HUES48 (cell line): Measurements from ENCODE around the gene CABP4.
"Not testable (repeated sequence)": the region's sequence is repeated elsewhere in the genome, so short reads cannot be mapped to it uniquely, and the experiment has no call there.

ENCODE experiments used
- H3K27ac ChIP-seq: one replicate; pipeline ENCODE4 v1.7.0; 2013; ENCODE audit warnings: low read depth, low read length, inconsistent platforms
- H3K27me3 ChIP-seq: 2 replicates; pipeline ENCODE4 v1.6.1; 2013; ENCODE audit warnings: mild to moderate bottlenecking, low read length; ENCODE audit not compliant: control insufficient read depth, insufficient read depth
- H3K36me3 ChIP-seq: 2 replicates; pipeline ENCODE4 v1.6.1; 2013; ENCODE audit warnings: low read length; ENCODE audit not compliant: control insufficient read depth, insufficient read depth
- H3K4me1 ChIP-seq: 2 replicates; pipeline ENCODE4 v1.6.1; 2013; ENCODE audit warnings: mild to moderate bottlenecking, low read length; ENCODE audit not compliant: control insufficient read depth, insufficient read depth
- H3K4me3 ChIP-seq: 2 replicates; pipeline ENCODE4 v1.5.1; 2013; ENCODE audit warnings: mild to moderate bottlenecking, low read depth, low read length
- H3K9ac ChIP-seq: 2 replicates; pipeline ENCODE4 v1.6.1; 2013; ENCODE audit warnings: mild to moderate bottlenecking, low read depth, low read length, moderate library complexity
- H3K9me3 ChIP-seq: 2 replicates; pipeline ENCODE4 v1.6.1; 2013; ENCODE audit warnings: low read length; ENCODE audit not compliant: control insufficient read depth, insufficient read depth

CABP4 gene

GRCh38 chr11:67472882-67473281 lies 17.7 kb downstream of the CABP4 start:
- Histone ChIP-seq H3K4me1 (0 out of 2 replicates have a peak, but pooled peaks cover 6% of the 10 kb centered on the region), H3K4me3 (no peak overlapping the region), H3K36me3 (no peaks in the 10 kb centered on the region), H3K9me3 (no peaks in the 10 kb centered on the region), H3K27ac (no peak overlapping the region), H3K27me3 (no peaks in the 10 kb centered on the region), H3K9ac (no peak overlapping the region)

GRCh38 chr11:67476692-67477091 lies 21.5 kb downstream of the CABP4 start:
- H3K4me1 ChIP-seq, H3K36me3 ChIP-seq, H3K27ac ChIP-seq, H3K9me3 ChIP-seq, H3K4me3 ChIP-seq, H3K27me3 ChIP-seq, H3K9ac ChIP-seq: not testable (repeated sequence)

DNA sequence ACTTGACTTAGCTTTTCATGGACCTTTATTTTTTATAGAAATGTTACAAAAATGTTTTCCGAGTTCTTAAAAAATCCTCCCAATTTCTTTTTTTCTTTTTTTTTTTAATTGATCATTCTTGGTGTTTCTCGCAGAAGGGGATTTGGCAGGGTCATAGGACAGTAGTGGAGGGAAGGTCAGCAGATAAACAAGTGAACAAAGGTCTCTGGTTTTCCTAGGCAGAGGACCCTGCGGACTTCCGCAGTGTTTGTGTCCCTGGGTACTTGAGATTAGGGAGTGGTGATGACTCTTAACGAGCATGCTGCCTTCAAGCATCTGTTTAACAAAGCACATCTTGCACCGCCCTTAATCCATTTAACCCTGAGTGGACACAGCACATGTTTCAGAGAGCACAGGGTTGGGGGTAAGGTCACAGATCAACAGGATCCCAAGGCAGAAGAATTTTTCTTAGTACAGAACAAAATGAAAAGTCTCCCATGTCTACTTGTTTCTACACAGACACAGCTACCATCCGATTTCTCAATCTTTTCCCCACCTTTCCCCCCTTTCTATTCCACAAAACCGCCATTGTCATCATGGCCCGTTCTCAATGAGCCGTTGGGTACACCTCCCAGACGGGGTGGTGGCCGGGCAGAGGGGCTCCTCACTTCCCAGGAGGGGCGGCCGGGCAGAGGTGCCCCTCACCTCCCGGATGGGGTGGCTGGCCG lies 22.3 kb downstream of the CABP4 start:
- not testable (repeated sequence) for H3K4me1 ChIP-seq, H3K4me3 ChIP-seq, H3K9me3 ChIP-seq, H3K36me3 ChIP-seq, H3K27me3 ChIP-seq, H3K9ac ChIP-seq, H3K27ac ChIP-seq

GRCh38 chr11:67482275-67482826 lies 27.2 kb downstream of the CABP4 start:
- Histone ChIP-seq H3K4me1 (no peaks in the 10 kb centered on the region; the same call in 1 of the 2 replicates), H3K27me3 (peaks cover 8% of the 10 kb centered on the region), H3K4me3 (peak overlapping the region; percentile 63), H3K9ac (no peak overlapping the region), H3K36me3 (no peaks in the 10 kb centered on the region), H3K9me3 (no peaks in the 10 kb centered on the region), H3K27ac (no peak overlapping the region)

DNA sequence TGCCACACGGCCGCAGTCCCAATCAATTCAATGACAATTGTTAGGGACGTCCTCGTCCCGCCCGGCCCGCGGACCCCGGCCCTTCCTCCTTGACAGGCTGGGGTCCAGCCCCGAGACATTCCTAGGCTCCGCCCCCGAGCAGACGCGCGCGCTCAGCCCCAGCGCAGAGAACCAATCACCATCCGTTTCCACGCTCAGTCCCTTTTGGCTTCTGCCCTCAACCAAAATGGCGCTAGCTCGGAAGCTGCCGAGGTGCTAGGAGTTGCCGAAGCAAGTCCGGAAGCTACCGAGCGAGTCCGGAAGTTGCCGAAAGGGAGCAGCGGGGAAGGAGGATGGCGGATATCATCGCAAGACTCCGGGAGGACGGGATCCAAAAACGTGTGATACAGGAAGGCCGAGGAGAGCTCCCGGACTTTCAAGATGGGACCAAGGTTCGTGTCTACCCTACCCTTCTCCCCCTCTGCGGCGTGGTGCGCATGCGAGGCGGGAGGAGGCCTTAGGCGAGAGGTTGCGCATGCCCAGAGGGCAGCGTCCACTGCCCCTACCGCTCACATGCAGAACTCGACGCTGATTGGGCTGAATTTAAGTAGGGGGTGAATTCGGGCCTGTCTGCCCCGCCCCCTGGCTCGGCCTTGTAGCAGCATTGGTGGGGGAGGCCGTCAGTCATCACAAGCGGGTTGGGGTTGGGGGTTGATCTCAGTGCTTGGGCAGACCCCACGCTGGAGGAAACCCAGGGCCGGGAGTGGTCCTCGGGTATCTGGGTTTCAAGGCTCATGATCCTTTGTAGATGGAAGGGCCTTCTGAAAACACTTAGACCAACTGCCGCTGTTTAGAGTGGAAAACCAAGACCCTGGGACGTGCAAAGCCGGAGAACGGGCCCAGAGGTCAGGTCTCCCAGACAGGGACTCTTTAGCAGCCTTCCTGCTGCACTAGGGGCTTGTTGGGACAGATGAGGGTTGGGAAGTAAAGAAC lies 28.0 kb downstream of the CABP4 start, which contains the start of gene AIP:
TSS of gene AIP (plus strand) at position 200 of the 972 bp plus-strand sequence. CDS start at position 333, 133 bp downstream.
- Histone ChIP-seq H3K27ac (peak within 1 kb of the TSS; percentile 56), H3K4me1 (no peaks in the 10 kb centered on the region; the same call in 1 of the 2 replicates), H3K9me3 (no peaks in the 10 kb centered on the region), H3K27me3 (peaks cover 8% of the 10 kb centered on the region), H3K36me3 (peaks cover 3% of the 10 kb centered on the region; the same call in 1 of the 2 replicates), H3K4me3 (peak within 1 kb of the TSS; percentile 63), H3K9ac (peak within 1 kb of the TSS; percentile 70)

- Histone ChIP-seq H3K27ac (no peak overlapping the region), H3K9me3 (no peaks in the 10 kb centered on the region), H3K36me3 (peaks cover 3% of the 10 kb centered on the region; the same call in 1 of the 2 replicates), H3K4me1 (no peaks in the 10 kb centered on the region; the same call in 1 of the 2 replicates), H3K4me3 (no peak overlapping the region), H3K27me3 (peaks cover 8% of the 10 kb centered on the region), H3K9ac (no peak overlapping the region)
These were observed 28.9 kb downstream of the CABP4 start for GRCh38 chr11:67483831-67484665.

- H3K36me3 ChIP-seq, result peaks cover 10% of the 10 kb centered on the region; the same call in 1 of the 2 replicates
- no peak overlapping the region for H3K9ac ChIP-seq
- peaks cover 8% of the 10 kb centered on the region for H3K27me3 ChIP-seq
- H3K4me1 ChIP-seq, result no peaks in the 10 kb centered on the region; the same call in 1 of the 2 replicates
- H3K4me3 ChIP-seq, result no peak overlapping the region
- H3K27ac ChIP-seq, result no peak overlapping the region
- no peaks in the 10 kb centered on the region for H3K9me3 ChIP-seq
These were observed 29.7 kb downstream of the CABP4 start for GRCh38 chr11:67484847-67485311.

- H3K9me3 ChIP-seq, H3K27me3 ChIP-seq, H3K27ac ChIP-seq, H3K4me3 ChIP-seq, H3K4me1 ChIP-seq, H3K9ac ChIP-seq: not testable (repeated sequence)
- H3K36me3 ChIP-seq, result peaks cover 20% of the 10 kb centered on the region
These were observed 30.8 kb downstream of the CABP4 start for GRCh38 chr11:67485873-67486361.

- Histone ChIP-seq H3K9ac (no peak overlapping the region), H3K9me3 (no peaks in the 10 kb centered on the region), H3K4me1 (no peaks in the 10 kb centered on the region; the same call in 1 of the 2 replicates), H3K27ac (no peak overlapping the region), H3K27me3 (peaks cover 8% of the 10 kb centered on the region), H3K4me3 (no peak overlapping the region), H3K36me3 (peaks cover 26% of the 10 kb centered on the region)
These were observed 31.5 kb downstream of the CABP4 start for GRCh38 chr11:67486481-67487195.
